OCI-LY1 (cell line): ENCODE data around the gene GPX3.

Experiments used
- H2AFZ ChIP-seq: fragments of 200-600 bp; sonication (generic), shearing (Covaris generic); 2 replicates; pipeline ENCODE4 v1.6.0; 2014; ENCODE audit warnings: antibody characterized with exemption, mild to moderate bottlenecking, low read length
- H3F3A ChIP-seq: fragments of 200-600 bp; sonication (generic), shearing (Covaris generic); 2 replicates; pipeline ENCODE4 v1.6.0; 2014; ENCODE audit warnings: mild to moderate bottlenecking, antibody characterized with exemption, low read length, moderate library complexity; ENCODE audit not compliant: insufficient read depth
- H3K27ac ChIP-seq: fragments of 200-600 bp; sonication (generic); 2 replicates; pipeline ENCODE4 v1.5.1; 2014; ENCODE audit warnings: low read length, mixed run types, mild to moderate bottlenecking, low read depth; ENCODE audit not compliant: poor library complexity, severe bottlenecking
- H3K27me3 ChIP-seq: fragments of 200-600 bp; sonication (generic); 2 replicates; pipeline ENCODE4 v1.6.0; 2014; ENCODE audit warnings: antibody characterized with exemption, mild to moderate bottlenecking, low read length, moderate library complexity; ENCODE audit not compliant: insufficient read depth
- H3K36me3 ChIP-seq: fragments of 200-600 bp; sonication (generic); 2 replicates; pipeline ENCODE4 v1.6.1; 2014; ENCODE audit warnings: mild to moderate bottlenecking, antibody characterized with exemption, low read length, moderate library complexity, mixed read lengths; ENCODE audit not compliant: insufficient read depth
- H3K4me1 ChIP-seq: fragments of 200-600 bp; sonication (generic); 2 replicates; pipeline ENCODE4 v1.5.1; 2014; ENCODE audit warnings: mild to moderate bottlenecking, low read length, moderate library complexity; ENCODE audit not compliant: insufficient read depth, severe bottlenecking
- H3K4me2 ChIP-seq: fragments of 200-600 bp; sonication (generic), shearing (Covaris generic); 2 replicates; pipeline ENCODE4 v1.6.1; 2014; ENCODE audit warnings: low read length
- H3K4me3 ChIP-seq: fragments of 200-600 bp; sonication (generic); 2 replicates; pipeline ENCODE4 v1.5.1; 2014; ENCODE audit warnings: low read length, low read depth, mild to moderate bottlenecking, mixed read lengths; ENCODE audit not compliant: poor library complexity, severe bottlenecking
- H3K79me2 ChIP-seq: fragments of 200-600 bp; shearing (Covaris generic); 2 replicates; pipeline ENCODE4 v1.6.1; 2016; ENCODE audit warnings: mixed run types, low read length, mixed read lengths; ENCODE audit not compliant: insufficient read depth
- H3K9ac ChIP-seq: fragments of 200-600 bp; sonication (generic), shearing (Covaris generic); 2 replicates; pipeline ENCODE4 v1.6.1; 2014; ENCODE audit warnings: mild to moderate bottlenecking, low read length, mixed read lengths
- H3K9me2 ChIP-seq: fragments of 200-600 bp; sonication (generic), shearing (Covaris generic); 2 replicates; pipeline ENCODE4 v1.6.1; 2014; ENCODE audit warnings: low read depth, mild to moderate bottlenecking, low read length, mixed read lengths
- H3K9me3 ChIP-seq: fragments of 200-600 bp; shearing (Covaris generic); 2 replicates; pipeline ENCODE4 v1.6.1; 2014; ENCODE audit warnings: low read length, mixed read lengths
- H4K20me1 ChIP-seq: fragments of 200-600 bp; sonication (generic), shearing (Covaris generic); 2 replicates; pipeline ENCODE4 v1.6.0; 2016; ENCODE audit warnings: mild to moderate bottlenecking, low read length; ENCODE audit not compliant: insufficient read depth
- CTCF ChIP-seq: fragments of 200-600 bp; sonication (generic), shearing (Covaris generic); IDR thresholded peaks from 2 replicates; pipeline ENCODE4 v1.5.1; 2017; ENCODE audit warnings: mild to moderate bottlenecking, antibody characterized with exemption, low read length, moderate library complexity, mixed read lengths
- EZH2 ChIP-seq: fragments of 200-600 bp; sonication (generic), shearing (Covaris generic); IDR thresholded peaks from 2 replicates; pipeline ENCODE4 v1.8.0; 2017; ENCODE audit warnings: borderline replicate concordance, mixed run types, mild to moderate bottlenecking, antibody characterized with exemption, low read length, moderate library complexity, mixed read lengths

GPX3 gene

GRCh38 chr5:151071021-151071420 lies 50.6 kb downstream of the GPX3 start:
- H3F3A ChIP-seq = no peaks in the 10 kb centered on the region
- no peaks in the 10 kb centered on the region for H4K20me1 ChIP-seq
- peak overlapping the region; percentile 11; the same call in 1 of the 2 replicates for H3K9ac ChIP-seq
- no peak overlapping the region for H3K4me3 ChIP-seq
- peak overlapping the region; percentile 25; the same call in 1 of the 2 replicates for H3K4me2 ChIP-seq
- no peak overlapping the region for H2AFZ ChIP-seq
- peaks cover 74% of the 10 kb centered on the region for H3K4me1 ChIP-seq
- H3K27ac ChIP-seq = peak overlapping the region; percentile 94
- peaks cover 66% of the 10 kb centered on the region for H3K36me3 ChIP-seq
- no peaks in the 10 kb centered on the region for H3K27me3 ChIP-seq
- H3K9me3 ChIP-seq = no peaks in the 10 kb centered on the region
- H3K9me2 ChIP-seq = no peaks in the 10 kb centered on the region
- TF ChIP-seq CTCF (no peak), EZH2 (no peak)
- H3K79me2 ChIP-seq = peaks cover 82% of the 10 kb centered on the region

- Histone ChIP-seq H3K4me1 (peaks cover 74% of the 10 kb centered on the region), H3K4me3 (no peak overlapping the region)
Observed at GRCh38 chr5:151071848-151072629, 51.6 kb downstream of the GPX3 start.

GRCh38 chr5:151072630-151073025 lies 52.2 kb downstream of the GPX3 start:
- Histone ChIP-seq H3K4me3 (no peak overlapping the region), H3K27ac (peak overlapping the region; percentile 94), H3K4me1 (peaks cover 74% of the 10 kb centered on the region), H3F3A (no peaks in the 10 kb centered on the region), H4K20me1 (no peaks in the 10 kb centered on the region), H3K27me3 (no peaks in the 10 kb centered on the region), H3K79me2 (peaks cover 82% of the 10 kb centered on the region), H3K9ac (no peak overlapping the region), H2AFZ (no peak overlapping the region), H3K9me3 (no peaks in the 10 kb centered on the region), H3K36me3 (peaks cover 64% of the 10 kb centered on the region), H3K9me2 (no peaks in the 10 kb centered on the region), H3K4me2 (peak overlapping the region; percentile 25; the same call in 1 of the 2 replicates)
- TF ChIP-seq CTCF (no peak), EZH2 (no peak)

More at GRCh38 chr5:151071848-151072629, 51.6 kb downstream of the GPX3 start:
- Histone ChIP-seq H3K9me2 (no peaks in the 10 kb centered on the region), H2AFZ (no peak overlapping the region), H3K36me3 (peaks cover 64% of the 10 kb centered on the region), H3K27ac (peak overlapping the region; percentile 94), H3F3A (no peaks in the 10 kb centered on the region), H3K9ac (peak overlapping the region; percentile 11; the same call in 1 of the 2 replicates), H3K27me3 (no peaks in the 10 kb centered on the region), H3K79me2 (peaks cover 82% of the 10 kb centered on the region), H4K20me1 (no peaks in the 10 kb centered on the region), H3K9me3 (no peaks in the 10 kb centered on the region), H3K4me2 (peak overlapping the region; percentile 25; the same call in 1 of the 2 replicates)
- TF ChIP-seq EZH2 = no peak
- TF ChIP-seq CTCF = no peak
